Raji (cell line): Measurements from ENCODE around the gene SGCA.

Experiments
- POLR2A ChIP-seq: IDR thresholded peaks from 2 replicates; pipeline ENCODE4 v1.6.1; 2011; ENCODE audit warnings: low read depth, low read length, control low read depth; ENCODE audit not compliant: insufficient read depth

SGCA gene

GRCh38 chr17:50130559-50131305 is 35.1 kb upstream of the SGCA start:
- no peak for TF ChIP-seq POLR2A

- no peak for TF ChIP-seq POLR2A
Measured at GRCh38 chr17:50132104-50132794, 33.6 kb upstream of the SGCA start.

GRCh38 chr17:50133028-50133768 is 32.6 kb upstream of the SGCA start:
- no peak for TF ChIP-seq POLR2A

- TF ChIP-seq POLR2A: no peak
Measured at GRCh38 chr17:50133769-50134099, 32.1 kb upstream of the SGCA start.

- TF ChIP-seq POLR2A: no peak
Measured at GRCh38 chr17:50134206-50135110, 31.3 kb upstream of the SGCA start.

GRCh38 chr17:50135316-50136095 is 30.3 kb upstream of the SGCA start:
- TF ChIP-seq POLR2A: no peak

GRCh38 chr17:50136096-50136687 is 29.6 kb upstream of the SGCA start:
- no peak for TF ChIP-seq POLR2A

- TF ChIP-seq POLR2A: no peak
Measured at GRCh38 chr17:50137042-50137441, 28.8 kb upstream of the SGCA start.

- TF ChIP-seq POLR2A: no peak
Measured at GRCh38 chr17:50139185-50139783, 26.5 kb upstream of the SGCA start.

- no peak for TF ChIP-seq POLR2A
Measured at GRCh38 chr17:50139950-50140885, 25.6 kb upstream of the SGCA start.

- TF ChIP-seq POLR2A: no peak
Measured at GRCh38 chr17:50141026-50141744, 24.6 kb upstream of the SGCA start.

- no peak for TF ChIP-seq POLR2A
Measured at GRCh38 chr17:50141745-50142110, 24.1 kb upstream of the SGCA start.
